Stimulated activated CD8-positive, alpha-beta memory T cell treated with anti-CD3 and anti-CD28 coated beads, Interleukin-15, amount 100 ng/mL, for 24 hours (primary cell): ENCODE measurements around the gene LYRM9.
"Not testable (repeated sequence)": the region's sequence is repeated elsewhere in the genome, so short reads cannot be mapped to it uniquely, and the experiment has no call there.

Experiments
- DNase-seq: peaks from one replicate; pipeline ENCODE4 v3.0.0-alpha.2; 2020; ENCODE audit warnings: low read depth

Gene LYRM9

GRCh38 chr17:27873746-27874145 lies 19.4 kb downstream of the LYRM9 start:
- DNase-seq = no peak

GRCh38 chr17:27873211-27873610 lies 20.0 kb downstream of the LYRM9 start:
- DNase-seq = no peak

GRCh38 chr17:27872776-27873175 lies 20.4 kb downstream of the LYRM9 start:
- no peak for DNase-seq

GRCh38 chr17:27871407-27871806 lies 21.8 kb downstream of the LYRM9 start:
- no peak for DNase-seq

- no peak for DNase-seq
Observed at GRCh38 chr17:27870345-27870744, 22.8 kb downstream of the LYRM9 start.

DNA sequence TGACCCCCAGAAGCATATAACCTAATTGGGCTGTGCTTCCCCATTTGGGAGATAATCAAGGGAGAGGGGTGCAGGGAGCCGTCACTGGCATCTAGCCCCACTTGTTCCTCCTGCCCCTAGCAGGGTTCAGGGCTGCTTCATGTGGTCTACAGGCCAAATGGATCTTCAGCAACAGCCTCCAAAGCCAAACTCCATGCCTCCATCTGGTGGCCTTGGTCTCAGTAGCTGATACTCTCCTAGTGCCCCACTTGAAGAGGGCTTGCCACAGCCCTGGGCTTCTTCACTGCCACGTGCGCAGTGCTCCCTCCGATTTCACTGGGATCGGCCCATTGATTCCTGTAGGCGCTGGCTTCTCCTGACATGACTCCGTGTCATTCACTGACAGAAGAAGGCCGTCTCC lies 24.6 kb downstream of the LYRM9 start:
- DNase-seq = no peak

DNA sequence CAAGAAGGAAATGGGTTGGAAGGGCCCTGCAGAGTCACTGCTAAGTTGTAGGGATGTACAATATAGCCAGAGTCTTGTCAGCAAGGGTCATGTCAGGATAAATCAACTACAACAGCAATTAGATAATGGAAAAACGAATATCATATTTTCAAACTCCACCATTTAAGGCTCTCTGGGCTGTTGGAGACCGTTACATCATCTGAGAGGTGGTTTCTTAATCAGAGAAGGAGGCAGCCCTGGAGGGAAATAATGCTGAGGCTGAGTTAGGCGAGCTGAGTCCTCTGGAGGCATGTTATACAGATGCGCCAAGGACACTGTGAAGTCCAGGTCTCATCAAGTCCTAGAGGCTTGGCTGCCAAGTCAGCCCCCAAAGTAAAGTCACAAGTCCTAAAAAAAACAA lies 30.3 kb downstream of the LYRM9 start:
- DNase-seq = no peak

- no peak for DNase-seq
Observed at GRCh38 chr17:27862004-27862403, 31.2 kb downstream of the LYRM9 start.

GRCh38 chr17:27860971-27861664 lies 32.0 kb downstream of the LYRM9 start:
- no peak for DNase-seq

- DNase-seq = no peak
Observed at GRCh38 chr17:27858621-27859305, 34.4 kb downstream of the LYRM9 start.

- no peak for DNase-seq
Observed at GRCh38 chr17:27856676-27857432, 36.3 kb downstream of the LYRM9 start.

DNA sequence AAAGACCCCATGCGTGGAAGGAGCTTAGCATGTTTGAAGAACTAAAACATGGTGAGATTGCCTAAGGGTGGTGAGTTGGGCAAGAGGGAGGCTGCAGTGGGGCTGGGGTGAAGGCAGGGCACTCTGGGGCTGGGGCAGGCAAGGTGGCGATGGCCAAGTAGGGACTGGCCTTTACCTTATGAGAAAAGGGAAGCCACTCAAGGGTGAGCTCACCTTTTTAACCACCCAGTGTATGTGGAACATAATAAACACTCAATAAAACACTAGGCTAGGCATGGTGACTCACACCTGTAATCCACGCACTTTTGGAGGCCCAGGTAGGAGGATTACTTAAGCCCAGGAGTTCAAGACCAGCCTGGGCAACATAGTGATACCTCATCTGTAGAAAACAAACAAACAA lies 37.7 kb downstream of the LYRM9 start:
- DNase-seq = no peak

GRCh38 chr17:27854163-27854562 lies 39.0 kb downstream of the LYRM9 start:
- DNase-seq = no peak

GRCh38 chr17:27853091-27853490 lies 40.1 kb downstream of the LYRM9 start:
- DNase-seq = no peak

- DNase-seq = no peak
Observed at GRCh38 chr17:27849474-27850185, 43.5 kb downstream of the LYRM9 start.

- DNase-seq = no peak
Observed at GRCh38 chr17:27848931-27849330, 44.2 kb downstream of the LYRM9 start.

GRCh38 chr17:27846808-27847307 lies 46.3 kb downstream of the LYRM9 start:
- DNase-seq = not testable (repeated sequence)

- no peak for DNase-seq
Observed at GRCh38 chr17:27846042-27846655, 47.0 kb downstream of the LYRM9 start.

DNA sequence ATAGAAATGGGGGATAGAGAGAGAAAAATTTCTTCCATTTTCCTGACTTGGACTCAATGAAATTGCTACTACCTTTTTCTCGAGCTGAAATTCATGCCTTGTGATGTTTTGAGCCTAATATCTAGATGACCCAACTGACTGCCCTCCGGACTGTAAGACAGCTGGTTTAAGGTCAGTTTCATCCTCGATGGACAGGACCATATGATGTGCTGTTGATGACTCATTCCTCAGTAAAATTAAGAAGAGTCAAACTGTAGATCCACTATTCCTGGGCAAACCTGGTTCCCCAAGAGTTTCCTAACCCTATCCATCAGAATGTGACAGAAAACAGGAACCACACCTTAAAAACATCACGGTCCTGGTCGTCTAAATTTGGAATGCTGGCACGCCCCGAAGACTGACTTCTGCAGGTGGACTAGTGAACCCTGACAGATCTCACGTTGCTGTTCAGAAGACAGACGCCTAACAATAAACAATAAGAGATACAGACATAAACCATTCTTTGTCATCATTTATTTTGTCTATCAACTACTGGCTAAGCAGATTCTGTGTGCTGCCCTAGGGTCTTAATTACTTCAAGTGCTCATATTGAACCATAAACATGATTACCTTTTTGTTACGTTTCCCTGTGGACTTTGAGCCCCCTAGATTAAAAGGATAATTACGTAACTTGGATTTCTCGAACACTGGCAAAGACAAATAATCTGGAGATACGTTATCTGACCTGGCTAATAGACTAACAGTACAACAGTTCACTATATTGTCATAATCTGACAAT lies 47.7 kb downstream of the LYRM9 start:
- no peak for DNase-seq

- no peak for DNase-seq
Observed at GRCh38 chr17:27840688-27841087, 52.5 kb downstream of the LYRM9 start.

DNA sequence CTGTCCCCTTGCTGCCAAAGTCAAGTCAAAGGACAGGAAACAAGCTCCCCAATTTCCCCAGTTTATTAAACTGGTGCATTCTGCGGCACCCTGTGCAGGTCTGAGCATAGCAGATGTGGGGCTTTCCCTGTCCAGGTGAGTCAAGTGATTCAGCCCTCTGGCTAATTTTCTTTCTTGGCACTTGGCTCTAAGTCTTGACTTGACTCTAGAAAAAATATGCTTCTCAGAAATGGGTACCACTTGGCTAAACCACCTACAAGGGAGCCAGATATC lies 52.8 kb downstream of the LYRM9 start:
- not testable (repeated sequence) for DNase-seq
